Measurements from ENCODE around the gene SLC49A4. TPM values are rescaled to one million over a fixed set of nuclear protein-coding genes. Genes with fewer than 3 reads are reported as not detected.

SLC49A4 gene
- total RNA-seq, 1 experiment from 2014 or later, result 14.1 TPM

DNA sequence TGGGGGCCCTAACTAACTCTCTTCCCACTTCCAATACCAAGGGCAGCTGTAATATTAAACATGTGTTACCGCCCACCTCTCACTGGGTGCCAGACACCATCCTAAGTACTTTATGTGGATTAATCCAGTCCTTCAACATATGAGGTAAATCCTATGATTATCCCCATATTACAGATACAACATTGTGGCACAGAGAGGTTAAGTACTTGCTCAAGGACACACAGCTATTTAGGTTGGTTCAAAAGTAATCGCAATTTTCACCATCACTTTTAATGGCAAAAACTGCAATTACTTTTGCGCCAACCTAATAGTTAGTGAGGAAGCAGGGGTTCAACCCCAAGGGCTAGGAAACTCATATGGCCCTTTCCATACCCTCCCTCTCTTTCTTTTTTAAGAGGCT lies 131.9 kb downstream of the SLC49A4 start:
- H3K4me3 ChIP-seq (ENCODE audit: low read depth, low read length, poor library complexity, severe bottlenecking), result no peak overlapping the region
- H3K4me1 ChIP-seq (ENCODE audit: insufficient read depth, low read length, poor library complexity, severe bottlenecking), result no peaks in the 10 kb centered on the region
- H3K27ac ChIP-seq (ENCODE audit: low read depth, low read length, poor library complexity, severe bottlenecking), result no peak overlapping the region
- DNase-seq (ENCODE audit: low spot score), result no peak
- H3K27me3 ChIP-seq (replicated peaks; ENCODE audit: insufficient read depth, low read depth, low read length, poor library complexity), result peaks cover 46% of the 10 kb centered on the region
- H3K36me3 ChIP-seq (ENCODE audit: insufficient read depth, low read length, poor library complexity, severe bottlenecking), result no peaks in the 10 kb centered on the region
- BruUV-seq (replicated peaks), result no TSS peak
- ChIA-PET CTCF (no interaction called here), POLR2A (ENCODE audit: low non-redundant PET) (no interaction called here)
- intact Hi-C loops (cut with micrococcal nuclease; ENCODE audit: unreplicated experiment), result no loop called here
- no peak for TF ChIP-seq EZH2 (IDR thresholded peaks at IDR 0.05; ENCODE audit: borderline replicate concordance, low read depth, low read length, poor library complexity, severe bottlenecking)
- TF ChIP-seq, protein P1, sequence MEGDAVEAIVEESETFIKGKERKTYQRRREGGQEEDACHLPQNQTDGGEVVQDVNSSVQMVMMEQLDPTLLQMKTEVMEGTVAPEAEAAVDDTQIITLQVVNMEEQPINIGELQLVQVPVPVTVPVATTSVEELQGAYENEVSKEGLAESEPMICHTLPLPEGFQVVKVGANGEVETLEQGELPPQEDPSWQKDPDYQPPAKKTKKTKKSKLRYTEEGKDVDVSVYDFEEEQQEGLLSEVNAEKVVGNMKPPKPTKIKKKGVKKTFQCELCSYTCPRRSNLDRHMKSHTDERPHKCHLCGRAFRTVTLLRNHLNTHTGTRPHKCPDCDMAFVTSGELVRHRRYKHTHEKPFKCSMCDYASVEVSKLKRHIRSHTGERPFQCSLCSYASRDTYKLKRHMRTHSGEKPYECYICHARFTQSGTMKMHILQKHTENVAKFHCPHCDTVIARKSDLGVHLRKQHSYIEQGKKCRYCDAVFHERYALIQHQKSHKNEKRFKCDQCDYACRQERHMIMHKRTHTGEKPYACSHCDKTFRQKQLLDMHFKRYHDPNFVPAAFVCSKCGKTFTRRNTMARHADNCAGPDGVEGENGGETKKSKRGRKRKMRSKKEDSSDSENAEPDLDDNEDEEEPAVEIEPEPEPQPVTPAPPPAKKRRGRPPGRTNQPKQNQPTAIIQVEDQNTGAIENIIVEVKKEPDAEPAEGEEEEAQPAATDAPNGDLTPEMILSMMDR (conservative IDR thresholded peaks at IDR 0.05; ENCODE audit: low read depth, low read length), result no peak
- no peaks in the 10 kb centered on the region for H3K9me3 ChIP-seq (ENCODE audit: low read depth, low read length, poor library complexity, severe bottlenecking)

DNA sequence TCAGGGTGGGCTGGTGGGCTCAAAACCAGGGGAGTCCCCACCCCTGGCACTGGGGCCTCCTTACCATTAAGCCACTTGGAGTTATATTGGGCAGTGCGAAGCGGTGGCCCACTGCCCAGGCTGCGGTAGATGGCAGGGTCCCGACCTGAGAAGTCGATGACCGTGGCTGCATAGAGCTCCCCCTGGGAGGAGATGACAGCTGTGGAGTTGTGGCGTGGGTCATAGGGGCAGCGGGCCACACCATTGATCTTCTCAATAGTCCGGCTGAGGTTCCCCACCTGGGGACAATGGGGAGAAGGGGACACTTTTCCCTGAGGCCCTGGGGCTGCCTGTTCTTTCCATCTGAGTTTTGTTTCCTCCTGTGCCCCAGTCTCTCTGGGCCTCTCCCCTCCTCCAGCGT lies 132.9 kb downstream of the SLC49A4 start:
- Histone ChIP-seq H3K36me3 (ENCODE audit: insufficient read depth, low read length, poor library complexity, severe bottlenecking) (no peaks in the 10 kb centered on the region), H3K4me1 (ENCODE audit: insufficient read depth, low read length, poor library complexity, severe bottlenecking) (no peaks in the 10 kb centered on the region), H3K27me3 (replicated peaks; ENCODE audit: insufficient read depth, low read depth, low read length, poor library complexity) (peaks cover 42% of the 10 kb centered on the region), H3K9me3 (ENCODE audit: low read depth, low read length, poor library complexity, severe bottlenecking) (no peaks in the 10 kb centered on the region), H3K4me3 (ENCODE audit: low read depth, low read length, poor library complexity, severe bottlenecking) (no peak overlapping the region), H3K27ac (ENCODE audit: low read depth, low read length, poor library complexity, severe bottlenecking) (no peak overlapping the region)
- POLR2A ChIA-PET (ENCODE audit: low non-redundant PET), result no interaction called here
- intact Hi-C loops (cut with micrococcal nuclease; ENCODE audit: unreplicated experiment), result no loop called here
- DNase-seq (ENCODE audit: low spot score), result no peak
- TF ChIP-seq, protein P1 (conservative IDR thresholded peaks at IDR 0.05; ENCODE audit: low read depth, low read length), result no peak
- TF ChIP-seq EZH2 (IDR thresholded peaks at IDR 0.05; ENCODE audit: borderline replicate concordance, low read depth, low read length, poor library complexity, severe bottlenecking), result no peak
- no TSS peak for BruUV-seq (replicated peaks)
- CTCF ChIA-PET, result no interaction called here

DNA sequence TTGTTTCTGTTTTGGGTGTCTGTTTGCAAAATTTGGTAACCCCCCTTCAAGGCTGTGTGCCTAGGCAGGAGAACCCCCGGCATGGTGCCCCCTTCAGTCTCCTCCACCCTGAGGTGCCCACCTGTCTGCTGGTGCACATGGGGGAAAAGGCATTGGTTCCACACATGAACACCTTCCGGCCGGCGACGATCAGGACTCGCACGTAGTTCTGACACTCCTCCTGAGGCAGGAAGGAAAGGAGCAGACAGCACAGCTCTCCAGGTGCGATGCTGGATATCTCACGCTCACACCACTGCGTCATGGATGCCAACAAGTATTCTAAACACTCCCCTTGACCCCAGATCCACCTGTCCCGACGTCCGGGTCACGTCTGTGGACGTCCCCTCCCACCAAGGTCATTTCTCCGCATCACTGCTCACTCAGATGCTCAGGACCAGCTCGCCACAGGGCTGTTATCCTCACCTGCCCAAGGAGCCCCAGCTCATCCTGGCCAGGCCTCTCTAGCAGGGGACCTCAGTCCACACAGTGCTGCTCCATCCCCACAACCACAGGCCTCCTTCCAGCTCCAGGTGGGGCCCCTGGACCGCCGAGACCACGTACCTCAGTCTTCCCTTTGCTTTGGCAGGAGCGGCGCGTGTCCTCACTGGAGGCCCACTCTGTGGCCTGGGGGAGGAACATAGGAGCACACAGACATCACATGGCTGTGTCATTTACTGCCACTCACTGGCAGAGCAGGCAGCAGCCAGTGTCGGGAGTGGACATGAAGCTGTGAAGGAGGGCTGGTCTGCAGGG lies 133.7 kb downstream of the SLC49A4 start:
- H3K27ac ChIP-seq (ENCODE audit: low read depth, low read length, poor library complexity, severe bottlenecking), result no peak overlapping the region
- POLR2A ChIA-PET (ENCODE audit: low non-redundant PET), result no interaction called here
- intact Hi-C loops (cut with micrococcal nuclease; ENCODE audit: unreplicated experiment), result no loop called here
- no peaks in the 10 kb centered on the region for H3K4me1 ChIP-seq (ENCODE audit: insufficient read depth, low read length, poor library complexity, severe bottlenecking)
- BruUV-seq (replicated peaks), result no TSS peak
- TF ChIP-seq, protein P1 (conservative IDR thresholded peaks at IDR 0.05; ENCODE audit: low read depth, low read length), result no peak
- no peak for TF ChIP-seq EZH2 (IDR thresholded peaks at IDR 0.05; ENCODE audit: borderline replicate concordance, low read depth, low read length, poor library complexity, severe bottlenecking)
- H3K4me3 ChIP-seq (ENCODE audit: low read depth, low read length, poor library complexity, severe bottlenecking), result no peak overlapping the region
- no peak for DNase-seq (ENCODE audit: low spot score)
- no peaks in the 10 kb centered on the region for H3K9me3 ChIP-seq (ENCODE audit: low read depth, low read length, poor library complexity, severe bottlenecking)
- CTCF ChIA-PET, result no interaction called here
- peaks cover 39% of the 10 kb centered on the region for H3K27me3 ChIP-seq (replicated peaks; ENCODE audit: insufficient read depth, low read depth, low read length, poor library complexity)
- H3K36me3 ChIP-seq (ENCODE audit: insufficient read depth, low read length, poor library complexity, severe bottlenecking), result no peaks in the 10 kb centered on the region
